ENCODE data around the gene TRPM8.

The TRPM8 gene

GRCh38 chr2:233983445-233983844, 66.3 kb downstream of the TRPM8 start:
- TF ChIP-seq ZFP3 (CRISPR knock-in tag; IDR thresholded peaks at IDR 0.05) = no peak
- TF ChIP-seq OSR1 (CRISPR knock-in tag; IDR thresholded peaks at IDR 0.05) = no peak
- TF ChIP-seq GLIS3 (CRISPR knock-in tag; IDR thresholded peaks at IDR 0.05) = no peak
- no peak for TF ChIP-seq ZNF70 (CRISPR knock-in tag; IDR thresholded peaks at IDR 0.05)
- no peak for TF ChIP-seq TCF4 (CRISPR knock-in tag; IDR thresholded peaks at IDR 0.05; ENCODE audit: borderline replicate concordance)
- TF ChIP-seq ESRRG (CRISPR knock-in tag; IDR thresholded peaks at IDR 0.05) = no peak
- TF ChIP-seq ZNF565 (CRISPR knock-in tag; conservative IDR thresholded peaks at IDR 0.05; ENCODE audit: low read depth) = no peak
- TF ChIP-seq ZFP30 (CRISPR knock-in tag; IDR thresholded peaks at IDR 0.05) = no peak
- TF ChIP-seq CSRNP3 (CRISPR knock-in tag; IDR thresholded peaks at IDR 0.05) = no peak
- no peak for TF ChIP-seq RARB (CRISPR knock-in tag; IDR thresholded peaks at IDR 0.05)
- TF ChIP-seq ZNF8 (CRISPR knock-in tag; IDR thresholded peaks at IDR 0.05) = no peak
- no peak for TF ChIP-seq ISL1 (CRISPR knock-in tag; IDR thresholded peaks at IDR 0.05)
- no peak for TF ChIP-seq CREB5 (CRISPR knock-in tag; IDR thresholded peaks at IDR 0.05; ENCODE audit: low read depth)
- no peak for ATAC-seq

GRCh38 chr2:233988581-233988980, 71.4 kb downstream of the TRPM8 start:
- TF ChIP-seq ESRRG (CRISPR knock-in tag; IDR thresholded peaks at IDR 0.05) = no peak
- no peak for TF ChIP-seq OSR1 (CRISPR knock-in tag; IDR thresholded peaks at IDR 0.05)
- TF ChIP-seq ZNF565 (CRISPR knock-in tag; conservative IDR thresholded peaks at IDR 0.05; ENCODE audit: low read depth) = no peak
- TF ChIP-seq TOX (CRISPR knock-in tag; IDR thresholded peaks at IDR 0.05; ENCODE audit: borderline replicate concordance) = no peak
- TF ChIP-seq CREB5 (CRISPR knock-in tag; IDR thresholded peaks at IDR 0.05; ENCODE audit: low read depth) = no peak
- TF ChIP-seq GLIS3 (CRISPR knock-in tag; IDR thresholded peaks at IDR 0.05) = no peak
- TF ChIP-seq CSDC2 (CRISPR knock-in tag; IDR thresholded peaks at IDR 0.05) = no peak
- TF ChIP-seq BACH2 (CRISPR knock-in tag; IDR thresholded peaks at IDR 0.05; ENCODE audit: borderline replicate concordance) = no peak
- TF ChIP-seq ISL1 (CRISPR knock-in tag; IDR thresholded peaks at IDR 0.05) = no peak
- TF ChIP-seq ZFP3 (CRISPR knock-in tag; IDR thresholded peaks at IDR 0.05) = no peak
- no peak for TF ChIP-seq TCF4 (CRISPR knock-in tag; IDR thresholded peaks at IDR 0.05; ENCODE audit: borderline replicate concordance)
- no peak for TF ChIP-seq RARB (CRISPR knock-in tag; IDR thresholded peaks at IDR 0.05)
- TF ChIP-seq SNAI2 (CRISPR knock-in tag; IDR thresholded peaks at IDR 0.05) = no peak

GRCh38 chr2:233989221-233989858, 72.2 kb downstream of the TRPM8 start:
- no peak for ATAC-seq
- TF ChIP-seq BACH2 (CRISPR knock-in tag; IDR thresholded peaks at IDR 0.05; ENCODE audit: borderline replicate concordance) (no peak), ZNF565 (CRISPR knock-in tag; conservative IDR thresholded peaks at IDR 0.05; ENCODE audit: low read depth) (no peak), ISL1 (CRISPR knock-in tag; IDR thresholded peaks at IDR 0.05) (no peak), TCF4 (CRISPR knock-in tag; IDR thresholded peaks at IDR 0.05; ENCODE audit: borderline replicate concordance) (no peak), ZC3H10 (CRISPR knock-in tag; IDR thresholded peaks at IDR 0.05) (no peak), ZFP30 (CRISPR knock-in tag; IDR thresholded peaks at IDR 0.05) (no peak), GLIS3 (CRISPR knock-in tag; IDR thresholded peaks at IDR 0.05) (no peak), ZNF8 (CRISPR knock-in tag; IDR thresholded peaks at IDR 0.05) (no peak), CSRNP3 (CRISPR knock-in tag; IDR thresholded peaks at IDR 0.05) (no peak), ZFP3 (CRISPR knock-in tag; IDR thresholded peaks at IDR 0.05) (no peak), POU6F1 (CRISPR knock-in tag; IDR thresholded peaks at IDR 0.05; ENCODE audit: borderline replicate concordance, low read depth) (no peak), OSR1 (CRISPR knock-in tag; IDR thresholded peaks at IDR 0.05) (no peak), TSHZ2 (CRISPR knock-in tag; IDR thresholded peaks at IDR 0.05) (no peak), TOX (CRISPR knock-in tag; IDR thresholded peaks at IDR 0.05; ENCODE audit: borderline replicate concordance) (no peak), CSDC2 (CRISPR knock-in tag; IDR thresholded peaks at IDR 0.05) (no peak)

More at GRCh38 chr2:233988581-233988980, 71.4 kb downstream of the TRPM8 start:
- no peak for ATAC-seq
